ENCODE measurements around the gene ADAM30. TPM values are rescaled to one million over a fixed set of nuclear protein-coding genes. Genes with fewer than 3 reads are reported as not detected.

The ADAM30 gene
- total RNA-seq, 4 donors from 2014 or later: not detected

DNA sequence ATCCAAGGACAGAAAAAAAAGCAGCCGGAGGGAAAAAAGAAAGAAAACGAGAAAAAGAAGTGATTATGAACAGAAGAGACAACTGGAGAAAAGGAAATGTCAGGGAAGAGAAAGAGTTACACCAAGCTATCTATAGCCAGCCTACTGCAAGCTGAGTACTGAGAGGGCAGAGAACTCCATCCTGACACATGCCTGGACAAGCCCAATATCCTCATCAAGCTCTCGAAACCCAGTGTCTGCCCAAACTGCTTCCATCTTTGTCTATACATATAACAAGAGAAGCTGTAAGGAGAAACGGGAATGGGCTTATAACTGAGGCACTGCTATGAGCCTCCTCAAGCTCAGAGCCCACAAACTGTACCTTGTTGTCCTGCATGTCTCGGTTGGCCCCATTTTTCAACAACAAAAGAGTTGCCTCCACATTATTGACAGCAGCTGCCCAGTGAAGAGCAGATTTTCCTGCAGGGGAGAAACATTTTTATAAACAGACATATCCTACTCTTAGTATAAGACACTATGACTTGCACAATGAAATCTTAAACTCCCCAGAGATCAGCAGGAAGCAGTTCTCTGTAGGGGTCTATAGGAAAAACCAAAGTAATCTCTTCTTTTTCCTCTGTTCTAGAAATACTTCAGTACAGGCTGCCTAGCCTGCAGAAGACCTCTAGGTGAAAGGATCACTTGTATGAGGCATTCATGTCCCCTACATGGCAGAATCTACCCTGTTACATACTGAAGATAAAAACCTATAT lies 21.2 kb upstream of the ADAM30 start:
- intact Hi-C loops (cut with DNase I; ENCODE audit: low total_unique reads): no loop called here
- no peaks in the 10 kb centered on the region for H3K27me3 ChIP-seq
- no peak overlapping the region for H3K27ac ChIP-seq
- H3K4me3 ChIP-seq: no peak overlapping the region
- no peaks in the 10 kb centered on the region for H3K36me3 ChIP-seq
- no peak for TF ChIP-seq POLR2A (IDR thresholded peaks at IDR 0.05)
- TF ChIP-seq, protein P1, sequence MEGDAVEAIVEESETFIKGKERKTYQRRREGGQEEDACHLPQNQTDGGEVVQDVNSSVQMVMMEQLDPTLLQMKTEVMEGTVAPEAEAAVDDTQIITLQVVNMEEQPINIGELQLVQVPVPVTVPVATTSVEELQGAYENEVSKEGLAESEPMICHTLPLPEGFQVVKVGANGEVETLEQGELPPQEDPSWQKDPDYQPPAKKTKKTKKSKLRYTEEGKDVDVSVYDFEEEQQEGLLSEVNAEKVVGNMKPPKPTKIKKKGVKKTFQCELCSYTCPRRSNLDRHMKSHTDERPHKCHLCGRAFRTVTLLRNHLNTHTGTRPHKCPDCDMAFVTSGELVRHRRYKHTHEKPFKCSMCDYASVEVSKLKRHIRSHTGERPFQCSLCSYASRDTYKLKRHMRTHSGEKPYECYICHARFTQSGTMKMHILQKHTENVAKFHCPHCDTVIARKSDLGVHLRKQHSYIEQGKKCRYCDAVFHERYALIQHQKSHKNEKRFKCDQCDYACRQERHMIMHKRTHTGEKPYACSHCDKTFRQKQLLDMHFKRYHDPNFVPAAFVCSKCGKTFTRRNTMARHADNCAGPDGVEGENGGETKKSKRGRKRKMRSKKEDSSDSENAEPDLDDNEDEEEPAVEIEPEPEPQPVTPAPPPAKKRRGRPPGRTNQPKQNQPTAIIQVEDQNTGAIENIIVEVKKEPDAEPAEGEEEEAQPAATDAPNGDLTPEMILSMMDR (IDR thresholded peaks at IDR 0.05): no peak
- no peaks in the 10 kb centered on the region for H3K9me3 ChIP-seq
- no peaks in the 10 kb centered on the region for H3K4me1 ChIP-seq
- DNase-seq: no peak

DNA sequence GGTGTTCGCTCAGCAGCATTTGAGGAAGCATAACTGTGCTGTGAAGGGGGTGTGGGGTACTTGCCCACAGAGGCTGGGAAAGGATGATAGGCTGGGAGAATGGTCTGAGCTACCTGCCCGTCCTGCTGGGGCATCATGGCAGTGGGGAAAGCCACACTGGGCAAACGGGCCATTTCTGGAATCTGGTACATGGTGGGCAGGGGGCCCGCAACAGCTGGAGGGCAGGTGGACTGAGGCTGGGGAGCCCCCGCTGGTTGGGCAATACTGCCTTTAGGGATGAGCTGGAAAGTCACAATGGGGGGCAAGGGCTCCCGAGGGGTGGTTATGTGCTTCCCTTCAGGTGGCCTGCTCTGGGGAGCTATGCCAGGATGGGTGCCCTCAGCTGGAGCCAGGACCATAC lies 19.2 kb upstream of the ADAM30 start:
- Histone ChIP-seq H3K36me3 (no peaks in the 10 kb centered on the region), H3K27me3 (no peaks in the 10 kb centered on the region), H3K4me1 (no peaks in the 10 kb centered on the region), H3K27ac (no peak overlapping the region), H3K9me3 (no peaks in the 10 kb centered on the region), H3K4me3 (no peak overlapping the region)
- intact Hi-C loops (cut with DNase I; ENCODE audit: low total_unique reads): no loop called here
- no peak for DNase-seq
- TF ChIP-seq POLR2A (IDR thresholded peaks at IDR 0.05): no peak
- TF ChIP-seq, protein P1 (IDR thresholded peaks at IDR 0.05): no peak

DNA sequence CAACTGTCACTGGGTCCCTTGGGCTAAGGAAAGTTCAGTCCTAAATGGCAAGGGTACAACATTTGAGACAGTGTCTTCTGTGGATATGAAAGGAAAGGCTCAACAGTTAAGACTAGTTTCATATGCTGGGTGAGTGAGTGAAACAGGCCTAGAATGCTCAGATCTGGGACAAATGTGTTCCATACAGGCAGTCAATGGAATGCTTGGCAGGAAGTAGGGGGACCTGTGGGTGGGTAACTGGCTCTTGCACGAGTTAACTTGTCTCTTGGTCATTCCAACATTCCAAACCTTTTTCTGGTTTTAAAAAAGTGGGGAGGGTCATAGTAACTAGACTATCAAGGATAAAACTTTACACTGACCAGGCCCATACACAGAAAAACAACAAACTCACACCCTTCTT lies 17.8 kb upstream of the ADAM30 start:
- DNase-seq: no peak
- TF ChIP-seq POLR2A (IDR thresholded peaks at IDR 0.05): no peak
- TF ChIP-seq, protein P1 (IDR thresholded peaks at IDR 0.05): no peak
- Histone ChIP-seq H3K36me3 (no peaks in the 10 kb centered on the region), H3K4me1 (no peaks in the 10 kb centered on the region), H3K27me3 (no peaks in the 10 kb centered on the region), H3K4me3 (no peak overlapping the region), H3K9me3 (no peaks in the 10 kb centered on the region), H3K27ac (no peak overlapping the region)
- intact Hi-C loops (cut with DNase I; ENCODE audit: low total_unique reads): no loop called here

DNA sequence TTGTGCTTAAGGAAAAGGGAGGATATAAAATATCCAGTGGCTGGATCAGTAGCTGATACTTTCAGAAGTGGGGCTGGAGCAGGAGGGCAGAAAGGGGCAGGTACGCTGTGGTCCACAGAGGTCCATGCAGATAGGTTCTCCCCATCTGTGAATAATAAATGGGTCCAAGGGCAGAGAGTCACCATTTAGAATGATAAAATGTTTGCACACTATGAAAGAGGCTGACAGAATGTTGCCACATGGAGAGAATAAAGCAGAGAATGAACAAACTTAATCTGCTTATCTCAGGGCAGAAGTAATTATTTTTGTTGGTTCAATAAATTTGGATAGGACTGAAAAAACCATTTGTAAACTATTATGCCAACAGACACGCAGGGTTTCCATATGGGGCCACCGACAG lies 16.6 kb upstream of the ADAM30 start:
- Histone ChIP-seq H3K36me3 (no peaks in the 10 kb centered on the region), H3K4me3 (no peak overlapping the region), H3K27ac (no peak overlapping the region), H3K27me3 (no peaks in the 10 kb centered on the region), H3K4me1 (no peaks in the 10 kb centered on the region), H3K9me3 (no peaks in the 10 kb centered on the region)
- DNase-seq: no peak
- intact Hi-C loops (cut with DNase I; ENCODE audit: low total_unique reads): no loop called here
- TF ChIP-seq POLR2A (IDR thresholded peaks at IDR 0.05): no peak
- TF ChIP-seq, protein P1 (IDR thresholded peaks at IDR 0.05): no peak

DNA sequence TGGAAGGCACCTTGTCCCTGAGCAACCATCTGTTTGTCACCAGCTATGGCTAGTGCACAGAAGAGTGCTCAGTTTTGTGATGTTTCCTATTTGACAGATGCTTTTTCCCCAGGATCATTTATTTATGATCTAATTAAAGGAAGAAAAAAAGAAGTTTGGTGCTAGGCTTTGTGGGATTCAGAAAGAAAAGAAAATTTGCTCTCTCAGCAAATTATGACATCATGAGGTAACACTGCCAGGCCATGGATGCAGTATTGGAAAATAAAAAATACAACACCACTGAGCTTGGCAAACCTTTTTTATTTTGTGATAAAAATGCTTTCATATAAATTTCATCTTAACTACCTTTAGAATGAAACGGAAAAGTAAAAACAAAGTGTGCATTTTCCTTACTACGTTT lies 15.5 kb upstream of the ADAM30 start:
- Histone ChIP-seq H3K4me3 (no peak overlapping the region), H3K4me1 (no peaks in the 10 kb centered on the region), H3K36me3 (no peaks in the 10 kb centered on the region), H3K9me3 (no peaks in the 10 kb centered on the region), H3K27ac (no peak overlapping the region), H3K27me3 (no peaks in the 10 kb centered on the region)
- intact Hi-C loops (cut with DNase I; ENCODE audit: low total_unique reads): no loop called here
- TF ChIP-seq, protein P1 (IDR thresholded peaks at IDR 0.05): no peak
- TF ChIP-seq POLR2A (IDR thresholded peaks at IDR 0.05): no peak
- DNase-seq: no peak

Measured in uterus (tissue), 4 donors.